ENCODE results near the gene NACC2. TPM values are rescaled to one million over a fixed set of nuclear protein-coding genes. Genes with fewer than 3 reads are reported as not detected.

NACC2 gene
- total and polyA plus RNA-seq, 2 donors from 2014 or later, result 7.1 to 30.9 TPM

GRCh38 chr9:136141682-136142413 lies 46.8 kb upstream of the NACC2 start:
- no peak overlapping the region for H3K9ac ChIP-seq (ENCODE audit: low read length in 3 of 3)
- H3K4me3 ChIP-seq (ENCODE audit: low read length in 3 of 3), result no peak overlapping the region
- no peaks in the 10 kb centered on the region for H3K9me3 ChIP-seq (ENCODE audit: control insufficient read depth in 2 of 3, insufficient read depth in 1 of 3, low read length in 3 of 3)
- intact Hi-C loops (cut with DNase I), result no loop called here
- no peaks in the 10 kb centered on the region for H3K36me3 ChIP-seq (ENCODE audit: control insufficient read depth in 2 of 3, insufficient read depth in 3 of 3, low read length in 3 of 3)
- no peak for FAIRE-seq
- no peaks in the 10 kb centered on the region for H3K4me1 ChIP-seq (ENCODE audit: control insufficient read depth in 2 of 3, insufficient read depth in 2 of 3, low read depth in 1 of 3, low read length in 3 of 3)
- H3K27me3 ChIP-seq (ENCODE audit: control insufficient read depth, insufficient read depth, low read length), result no peaks in the 10 kb centered on the region
- peak in 1 of 5 donors; percentile 74 for DNase-seq
- no peak overlapping the region for H3K27ac ChIP-seq (ENCODE audit: low read depth in 2 of 2, low read length in 2 of 2)
- TF ChIP-seq, protein P1, sequence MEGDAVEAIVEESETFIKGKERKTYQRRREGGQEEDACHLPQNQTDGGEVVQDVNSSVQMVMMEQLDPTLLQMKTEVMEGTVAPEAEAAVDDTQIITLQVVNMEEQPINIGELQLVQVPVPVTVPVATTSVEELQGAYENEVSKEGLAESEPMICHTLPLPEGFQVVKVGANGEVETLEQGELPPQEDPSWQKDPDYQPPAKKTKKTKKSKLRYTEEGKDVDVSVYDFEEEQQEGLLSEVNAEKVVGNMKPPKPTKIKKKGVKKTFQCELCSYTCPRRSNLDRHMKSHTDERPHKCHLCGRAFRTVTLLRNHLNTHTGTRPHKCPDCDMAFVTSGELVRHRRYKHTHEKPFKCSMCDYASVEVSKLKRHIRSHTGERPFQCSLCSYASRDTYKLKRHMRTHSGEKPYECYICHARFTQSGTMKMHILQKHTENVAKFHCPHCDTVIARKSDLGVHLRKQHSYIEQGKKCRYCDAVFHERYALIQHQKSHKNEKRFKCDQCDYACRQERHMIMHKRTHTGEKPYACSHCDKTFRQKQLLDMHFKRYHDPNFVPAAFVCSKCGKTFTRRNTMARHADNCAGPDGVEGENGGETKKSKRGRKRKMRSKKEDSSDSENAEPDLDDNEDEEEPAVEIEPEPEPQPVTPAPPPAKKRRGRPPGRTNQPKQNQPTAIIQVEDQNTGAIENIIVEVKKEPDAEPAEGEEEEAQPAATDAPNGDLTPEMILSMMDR (IDR thresholded peaks at IDR 0.05; ENCODE audit: borderline replicate concordance, extremely low read depth, insufficient read depth), result no peak

- no peaks in the 10 kb centered on the region for H3K9me3 ChIP-seq (ENCODE audit: control insufficient read depth in 2 of 3, insufficient read depth in 1 of 3, low read length in 3 of 3)
- TF ChIP-seq, protein P1 (IDR thresholded peaks at IDR 0.05; ENCODE audit: borderline replicate concordance, extremely low read depth, insufficient read depth), result no peak
- H3K9ac ChIP-seq (ENCODE audit: low read length in 3 of 3), result no peak overlapping the region
- no peak overlapping the region for H3K4me3 ChIP-seq (ENCODE audit: low read length in 3 of 3)
- DNase-seq (peak in 2 of 5 donors; percentile 40 to 60), FAIRE-seq (no peak)
- H3K36me3 ChIP-seq (ENCODE audit: control insufficient read depth in 2 of 3, insufficient read depth in 3 of 3, low read length in 3 of 3), result no peaks in the 10 kb centered on the region
- intact Hi-C loops (cut with DNase I), result no loop called here
- no peaks in the 10 kb centered on the region for H3K27me3 ChIP-seq (ENCODE audit: control insufficient read depth, insufficient read depth, low read length)
- no peaks in the 10 kb centered on the region for H3K4me1 ChIP-seq (ENCODE audit: control insufficient read depth in 2 of 3, insufficient read depth in 2 of 3, low read depth in 1 of 3, low read length in 3 of 3)
- no peak overlapping the region for H3K27ac ChIP-seq (ENCODE audit: low read depth in 2 of 2, low read length in 2 of 2)
Measured at GRCh38 chr9:136140966-136141365, 45.9 kb upstream of the NACC2 start.

DNA sequence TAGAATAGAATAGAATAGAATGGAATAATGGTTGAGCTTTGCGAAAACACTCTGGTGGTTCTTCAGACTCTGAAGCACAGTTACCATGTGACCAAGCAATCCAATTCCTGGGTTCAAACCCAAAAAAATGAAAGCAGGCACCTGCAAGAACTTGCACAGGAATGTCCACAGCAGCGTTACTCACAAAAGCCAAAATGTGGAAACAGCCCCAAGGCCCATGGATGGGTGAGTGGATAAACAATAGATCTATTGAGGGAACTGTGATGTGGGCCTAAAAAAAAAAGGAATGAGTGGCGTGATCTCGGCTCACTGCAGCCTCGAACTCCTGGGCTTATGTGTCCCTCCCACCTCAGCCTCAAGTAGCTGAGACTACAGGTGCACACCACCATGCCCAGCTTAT lies 45.0 kb upstream of the NACC2 start:
- no peak overlapping the region for H3K9ac ChIP-seq (ENCODE audit: low read length in 3 of 3)
- H3K27me3 ChIP-seq (ENCODE audit: control insufficient read depth, insufficient read depth, low read length), result no peaks in the 10 kb centered on the region
- H3K4me1 ChIP-seq (ENCODE audit: control insufficient read depth in 2 of 3, insufficient read depth in 2 of 3, low read depth in 1 of 3, low read length in 3 of 3), result no peaks in the 10 kb centered on the region
- H3K4me3 ChIP-seq (ENCODE audit: low read length in 3 of 3), result no peak overlapping the region
- no peaks in the 10 kb centered on the region for H3K36me3 ChIP-seq (ENCODE audit: control insufficient read depth in 2 of 3, insufficient read depth in 3 of 3, low read length in 3 of 3)
- FAIRE-seq (no peak), DNase-seq (no peak)
- H3K9me3 ChIP-seq (ENCODE audit: control insufficient read depth in 2 of 3, insufficient read depth in 1 of 3, low read length in 3 of 3), result no peaks in the 10 kb centered on the region
- intact Hi-C loops (cut with DNase I), result no loop called here
- H3K27ac ChIP-seq (ENCODE audit: low read depth in 2 of 2, low read length in 2 of 2), result no peak overlapping the region
- TF ChIP-seq, protein P1 (IDR thresholded peaks at IDR 0.05; ENCODE audit: borderline replicate concordance, extremely low read depth, insufficient read depth), result no peak

Measured in kidney (tissue), 14 donors.